Hepatocyte (in vitro differentiated cells): ENCODE measurements around the gene TCF23. TPM values are rescaled to one million over a fixed set of nuclear protein-coding genes. Genes with fewer than 3 reads are reported as not detected.

Experiments used
- DNase-seq: peaks from one replicate; pipeline ENCODE4 v3.0.0-alpha.2; 2016; ENCODE audit warnings: low spot score
- H2AFZ ChIP-seq: fragments of 200-600 bp; sonication (generic); 2 replicates; pipeline ENCODE4 v1.6.0; 2016; ENCODE audit warnings: antibody characterized with exemption, mild to moderate bottlenecking
- H3K27ac ChIP-seq: fragments of 200-600 bp; sonication (generic); 2 replicates; pipeline ENCODE4 v1.5.1; 2016; ENCODE audit warnings: mild to moderate bottlenecking
- H3K27me3 ChIP-seq: fragments of 200-600 bp; sonication (generic); 2 replicates; pipeline ENCODE4 v1.6.1; 2016
- H3K36me3 ChIP-seq: fragments of 200-600 bp; sonication (generic); replicated peaks from 2 replicates; pipeline ENCODE4 v1.5.1; 2016; ENCODE audit warnings: low read depth; ENCODE audit not compliant: insufficient read depth
- H3K4me1 ChIP-seq: fragments of 200-600 bp; sonication (generic); 2 replicates; pipeline ENCODE4 v1.5.1; 2016; ENCODE audit warnings: mild to moderate bottlenecking, moderate library complexity; ENCODE audit not compliant: insufficient read depth
- H3K4me2 ChIP-seq: fragments of 200-600 bp; sonication (generic); 2 replicates; pipeline ENCODE4 v1.6.0; 2016
- H3K4me3 ChIP-seq: fragments of 200-600 bp; sonication (generic); 2 replicates; pipeline ENCODE4 v1.5.1; 2016; ENCODE audit warnings: mild to moderate bottlenecking
- H3K79me2 ChIP-seq: fragments of 200-600 bp; sonication (generic); 2 replicates; pipeline ENCODE4 v1.6.0; 2017; ENCODE audit warnings: mild to moderate bottlenecking
- H3K9me2 ChIP-seq: fragments of 200-600 bp; sonication (generic); replicated peaks from 2 replicates; pipeline ENCODE4 v1.6.0; 2017; ENCODE audit warnings: mild to moderate bottlenecking; ENCODE audit not compliant: insufficient read depth
- H3K9me3 ChIP-seq: fragments of 200-600 bp; sonication (generic); 2 replicates; pipeline ENCODE4 v1.5.1; 2016; ENCODE audit warnings: low read depth, mild to moderate bottlenecking
- H4K20me1 ChIP-seq: fragments of 200-600 bp; sonication (generic); 2 replicates; pipeline ENCODE4 v1.6.0; 2016; ENCODE audit warnings: mild to moderate bottlenecking; ENCODE audit not compliant: insufficient read depth, poor library complexity, severe bottlenecking
- CTCF ChIP-seq: fragments of 200-600 bp; sonication (generic); IDR thresholded peaks from 2 replicates; pipeline ENCODE4 v1.5.1; 2016; ENCODE audit warnings: antibody characterized with exemption, mild to moderate bottlenecking; ENCODE audit not compliant: poor library complexity
- EZH2 ChIP-seq: fragments of 200-600 bp; sonication (generic); IDR thresholded peaks from 2 replicates; pipeline ENCODE4 v1.6.1; 2016; ENCODE audit warnings: antibody characterized with exemption, mild to moderate bottlenecking, borderline replicate concordance
- EZH2phosphoT487 ChIP-seq: fragments of 200-600 bp; sonication (generic); IDR thresholded peaks from one replicate; pipeline ENCODE4 v1.6.1; 2018; ENCODE audit warnings: antibody characterized with exemption, mild to moderate bottlenecking, low read depth, moderate library complexity; ENCODE audit not compliant: unreplicated experiment, severe bottlenecking
- WGBS: methylation state at CpG from one replicate; pipeline ENCODE4 v1.1.6; 2016; ENCODE audit warnings: low lambda C conversion rate; ENCODE audit errors: missing lambda C conversion rate; 5-methylcytosine and 5-hydroxymethylcytosine counted together
- polyA plus RNA-seq: library from polyadenylated mRNA; unstranded; fragments of >200 nt; fragmentation: Nextera tagmentation; extraction: Ambion mirVana; gene quantifications from 2 replicates; pipeline ENCODE4 v1.2.1, GENCODE V29; 2016
- total RNA-seq: library from RNA; depleted of rRNA; stranded (reverse); fragments of >200 nt; gene quantifications from 2 replicates; pipeline ENCODE4 v1.2.3, GENCODE V29; 2014

Gene TCF23
- total and polyA plus RNA-seq, 2 experiments from 2014 or later: not detected

- Histone ChIP-seq H3K4me3 (no peak overlapping the region), H3K9me3 (no peaks in the 10 kb centered on the region), H3K79me2 (no peaks in the 10 kb centered on the region), H3K27me3 (no peaks in the 10 kb centered on the region), H3K4me2 (no peak overlapping the region), H3K9me2 (no peaks in the 10 kb centered on the region), H4K20me1 (no peaks in the 10 kb centered on the region), H3K36me3 (no peaks in the 10 kb centered on the region), H3K4me1 (no peaks in the 10 kb centered on the region), H3K27ac (no peak overlapping the region), H2AFZ (no peak overlapping the region)
- DNase-seq: no peak
- no peak for TF ChIP-seq EZH2
- TF ChIP-seq CTCF: no peak
- TF ChIP-seq EZH2phosphoT487: no peak
- 84% methylated on average over 15 of the region's 15 CpGs for WGBS
Observed at GRCh38 chr2:27162151-27163121, 13.6 kb downstream of the TCF23 start.

GRCh38 chr2:27164960-27165763 is 16.4 kb downstream of the TCF23 start:
- Histone ChIP-seq H2AFZ (no peak overlapping the region), H3K79me2 (no peaks in the 10 kb centered on the region), H3K36me3 (no peaks in the 10 kb centered on the region), H3K9me3 (no peaks in the 10 kb centered on the region), H3K4me3 (no peak overlapping the region), H3K27ac (no peak overlapping the region), H3K4me1 (no peaks in the 10 kb centered on the region), H3K4me2 (no peak overlapping the region), H4K20me1 (no peaks in the 10 kb centered on the region), H3K9me2 (no peaks in the 10 kb centered on the region), H3K27me3 (peaks cover 2% of the 10 kb centered on the region)
- TF ChIP-seq CTCF: no peak
- no peak for TF ChIP-seq EZH2phosphoT487
- TF ChIP-seq EZH2: no peak
- WGBS: 85% methylated on average over 8 of the region's 8 CpGs
- no peak for DNase-seq

DNA sequence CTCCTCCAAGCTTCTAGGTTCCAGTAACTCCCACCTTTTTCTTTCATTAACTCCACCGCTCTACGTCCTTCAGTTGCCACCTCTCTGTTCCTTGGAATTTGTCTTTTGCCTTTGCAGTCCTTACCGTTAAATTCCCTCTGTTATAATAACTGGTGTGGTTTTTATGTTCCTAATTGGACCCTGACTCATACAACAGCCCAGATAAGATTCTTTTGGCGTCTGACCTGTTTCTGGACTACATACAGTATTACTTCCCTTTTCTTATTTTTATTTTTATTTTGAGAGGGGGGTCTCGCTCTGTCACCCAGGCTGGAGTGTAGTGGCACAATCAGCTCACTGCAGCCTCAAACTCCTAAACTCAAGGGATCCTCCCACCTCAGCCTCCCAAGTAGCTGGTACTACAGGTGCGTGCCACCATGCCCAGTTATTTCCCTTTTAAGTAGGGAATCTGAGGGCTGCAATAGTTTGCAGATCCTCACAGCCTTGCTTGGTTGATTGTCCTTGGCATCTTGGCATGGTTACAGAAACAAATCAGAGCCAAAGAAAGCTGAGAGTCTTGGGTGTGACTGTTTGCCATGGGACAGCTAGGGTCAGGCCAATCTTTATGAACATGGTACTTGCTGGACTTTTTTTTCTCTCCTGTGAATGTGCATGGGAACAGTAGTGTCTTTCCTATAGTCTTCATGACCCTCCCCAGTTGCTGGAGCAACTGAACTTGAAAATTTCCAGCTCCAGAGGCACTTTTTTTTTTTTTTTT is 22.0 kb downstream of the TCF23 start:
- H3K4me3 ChIP-seq: no peak overlapping the region
- TF ChIP-seq CTCF (no peak), EZH2 (no peak), EZH2phosphoT487 (no peak)
- peaks cover 8% of the 10 kb centered on the region for H3K27me3 ChIP-seq
- H3K4me2 ChIP-seq: no peak overlapping the region
- no peak overlapping the region for H3K27ac ChIP-seq
- no peaks in the 10 kb centered on the region for H3K9me2 ChIP-seq
- no peaks in the 10 kb centered on the region for H3K4me1 ChIP-seq
- WGBS: 79% methylated on average over 6 of the region's 6 CpGs
- H4K20me1 ChIP-seq: no peaks in the 10 kb centered on the region
- no peak overlapping the region for H2AFZ ChIP-seq
- no peaks in the 10 kb centered on the region for H3K9me3 ChIP-seq
- H3K79me2 ChIP-seq: no peaks in the 10 kb centered on the region
- no peaks in the 10 kb centered on the region for H3K36me3 ChIP-seq
- no peak for DNase-seq
